Measurements from ENCODE around the gene SEMA3A. TPM values are rescaled to one million over a fixed set of nuclear protein-coding genes. Genes with fewer than 3 reads are reported as not detected.

The SEMA3A gene
- total RNA-seq, 1 donor from 2014 or later: 0.75 TPM

DNA sequence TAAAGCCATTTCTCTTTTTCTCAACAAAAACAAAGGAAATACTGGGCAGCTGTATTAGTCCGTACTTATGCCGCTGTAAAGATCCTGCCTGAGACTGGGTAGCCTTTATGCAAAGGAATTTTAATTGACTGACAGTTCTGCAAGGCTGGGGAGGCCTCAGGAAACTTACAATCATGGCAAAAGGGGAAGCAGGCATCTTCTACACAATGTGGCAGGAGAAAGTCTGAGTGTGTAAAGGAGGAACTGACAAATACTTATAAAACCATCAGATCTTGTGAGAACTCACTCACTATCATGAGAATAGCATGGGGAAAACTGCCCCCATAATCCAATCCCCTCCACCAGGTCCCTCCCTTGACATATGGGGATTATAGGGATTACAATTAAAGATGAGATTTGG lies 264.3 kb downstream of the SEMA3A start:
- DNase-seq (ENCODE audit: low spot score in 2 of 2): no peak
- Histone ChIP-seq H3K27ac (no peak overlapping the region), H3K4me3 (no peak overlapping the region), H3K36me3 (no peaks in the 10 kb centered on the region), H3K4me1 (no peaks in the 10 kb centered on the region), H3K9me3 (no peaks in the 10 kb centered on the region), H3K27me3 (no peaks in the 10 kb centered on the region)
- intact Hi-C loops (cut with DNase I): no loop called here
- TF ChIP-seq, protein P1, sequence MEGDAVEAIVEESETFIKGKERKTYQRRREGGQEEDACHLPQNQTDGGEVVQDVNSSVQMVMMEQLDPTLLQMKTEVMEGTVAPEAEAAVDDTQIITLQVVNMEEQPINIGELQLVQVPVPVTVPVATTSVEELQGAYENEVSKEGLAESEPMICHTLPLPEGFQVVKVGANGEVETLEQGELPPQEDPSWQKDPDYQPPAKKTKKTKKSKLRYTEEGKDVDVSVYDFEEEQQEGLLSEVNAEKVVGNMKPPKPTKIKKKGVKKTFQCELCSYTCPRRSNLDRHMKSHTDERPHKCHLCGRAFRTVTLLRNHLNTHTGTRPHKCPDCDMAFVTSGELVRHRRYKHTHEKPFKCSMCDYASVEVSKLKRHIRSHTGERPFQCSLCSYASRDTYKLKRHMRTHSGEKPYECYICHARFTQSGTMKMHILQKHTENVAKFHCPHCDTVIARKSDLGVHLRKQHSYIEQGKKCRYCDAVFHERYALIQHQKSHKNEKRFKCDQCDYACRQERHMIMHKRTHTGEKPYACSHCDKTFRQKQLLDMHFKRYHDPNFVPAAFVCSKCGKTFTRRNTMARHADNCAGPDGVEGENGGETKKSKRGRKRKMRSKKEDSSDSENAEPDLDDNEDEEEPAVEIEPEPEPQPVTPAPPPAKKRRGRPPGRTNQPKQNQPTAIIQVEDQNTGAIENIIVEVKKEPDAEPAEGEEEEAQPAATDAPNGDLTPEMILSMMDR (IDR thresholded peaks at IDR 0.05): no peak

DNA sequence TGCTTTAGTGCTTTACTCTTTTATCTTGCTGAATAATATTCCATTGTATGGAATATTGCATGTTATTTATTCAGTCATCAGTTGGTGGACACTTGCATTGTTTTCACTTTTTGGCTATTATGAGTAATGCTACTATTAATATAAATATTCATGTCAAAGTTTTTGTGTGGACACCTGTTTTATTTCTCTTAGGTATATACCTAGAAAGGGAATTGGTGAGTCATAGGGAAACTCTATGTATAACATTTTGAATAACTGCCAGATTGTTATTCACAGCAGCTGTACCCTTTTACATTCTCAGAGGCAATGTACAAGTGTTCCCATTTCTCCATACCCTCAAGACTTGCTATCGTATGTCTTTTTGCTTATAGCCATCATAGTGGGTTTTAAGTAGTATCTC lies 268.7 kb downstream of the SEMA3A start:
- DNase-seq (ENCODE audit: low spot score in 2 of 2): no peak
- H3K4me1 ChIP-seq: no peaks in the 10 kb centered on the region
- H3K27me3 ChIP-seq: no peaks in the 10 kb centered on the region
- intact Hi-C loops (cut with DNase I): no loop called here
- H3K4me3 ChIP-seq: no peak overlapping the region
- TF ChIP-seq, protein P1 (IDR thresholded peaks at IDR 0.05): no peak
- no peaks in the 10 kb centered on the region for H3K36me3 ChIP-seq
- H3K27ac ChIP-seq: no peak overlapping the region
- no peaks in the 10 kb centered on the region for H3K9me3 ChIP-seq

DNA sequence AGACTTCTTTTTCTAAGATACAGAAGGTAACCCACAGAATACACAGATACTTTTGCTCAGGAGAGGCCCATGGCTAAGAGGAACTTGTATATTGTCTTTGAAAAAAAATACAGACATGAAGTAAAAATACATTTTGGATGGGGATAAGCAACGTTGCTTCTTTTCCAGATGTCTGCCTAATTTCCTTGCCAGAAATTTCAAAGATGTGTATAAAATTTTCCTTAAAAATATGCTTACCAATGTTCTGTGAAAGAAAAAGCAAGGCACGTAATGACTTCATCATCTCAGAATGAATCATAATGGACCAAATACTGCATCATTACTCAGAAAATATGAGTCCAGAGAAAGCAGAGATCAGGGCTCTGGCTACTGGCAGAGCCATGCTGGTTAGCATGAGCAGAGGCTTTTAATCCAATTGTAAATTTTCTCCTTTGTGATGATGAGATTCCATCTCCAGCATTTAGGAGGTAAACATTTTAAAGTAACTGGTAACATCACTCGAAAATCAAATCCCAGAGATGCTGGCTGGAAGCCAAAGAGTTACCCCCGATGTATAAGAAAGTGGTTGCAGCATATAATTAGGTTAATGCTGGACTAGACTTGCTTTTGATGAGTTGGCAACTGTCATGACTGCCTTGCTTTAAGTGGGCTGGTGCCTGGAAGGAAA lies 272.5 kb downstream of the SEMA3A start:
- H3K27me3 ChIP-seq: no peaks in the 10 kb centered on the region
- no peaks in the 10 kb centered on the region for H3K4me1 ChIP-seq
- no peak overlapping the region for H3K27ac ChIP-seq
- H3K9me3 ChIP-seq: no peaks in the 10 kb centered on the region
- intact Hi-C loops (cut with DNase I): no loop called here
- H3K4me3 ChIP-seq: no peak overlapping the region
- TF ChIP-seq, protein P1 (IDR thresholded peaks at IDR 0.05): no peak
- DNase-seq (ENCODE audit: low spot score in 2 of 2): no peak
- no peaks in the 10 kb centered on the region for H3K36me3 ChIP-seq

DNA sequence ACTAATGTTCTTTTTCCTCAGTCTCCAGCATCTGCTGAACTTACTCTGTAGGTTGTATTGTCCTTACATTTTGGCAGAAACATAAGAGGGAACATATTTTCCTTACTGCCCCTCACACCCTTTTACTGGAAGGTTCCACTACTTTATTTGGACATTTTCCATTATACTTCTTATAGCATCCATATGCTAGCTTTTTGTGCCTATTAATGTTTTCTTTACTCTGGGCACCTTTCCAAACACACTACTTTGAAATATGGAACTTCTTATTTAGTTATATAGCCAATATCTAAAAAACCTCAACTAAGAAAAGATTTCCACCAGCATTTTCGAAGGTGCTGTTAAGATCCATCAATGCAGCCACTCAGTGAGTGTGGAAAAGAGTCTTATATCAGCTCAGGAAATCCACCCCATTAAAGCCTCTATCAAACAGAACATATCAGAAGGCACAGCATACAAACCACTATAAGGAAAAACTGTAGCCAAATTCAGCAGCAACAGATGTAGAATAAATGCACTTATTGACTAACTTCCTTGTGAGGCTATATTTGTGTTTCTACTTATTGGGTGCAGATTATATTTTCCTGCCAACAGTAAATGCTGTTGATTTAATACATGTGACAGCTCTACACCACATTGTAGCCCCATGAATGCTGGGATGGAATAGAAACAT lies 273.2 kb downstream of the SEMA3A start:
- Histone ChIP-seq H3K27me3 (no peaks in the 10 kb centered on the region), H3K9me3 (no peaks in the 10 kb centered on the region), H3K36me3 (no peaks in the 10 kb centered on the region), H3K4me3 (no peak overlapping the region), H3K27ac (no peak overlapping the region), H3K4me1 (no peaks in the 10 kb centered on the region)
- intact Hi-C loops (cut with DNase I): no loop called here
- DNase-seq (ENCODE audit: low spot score in 2 of 2): no peak
- TF ChIP-seq, protein P1 (IDR thresholded peaks at IDR 0.05): no peak

DNA sequence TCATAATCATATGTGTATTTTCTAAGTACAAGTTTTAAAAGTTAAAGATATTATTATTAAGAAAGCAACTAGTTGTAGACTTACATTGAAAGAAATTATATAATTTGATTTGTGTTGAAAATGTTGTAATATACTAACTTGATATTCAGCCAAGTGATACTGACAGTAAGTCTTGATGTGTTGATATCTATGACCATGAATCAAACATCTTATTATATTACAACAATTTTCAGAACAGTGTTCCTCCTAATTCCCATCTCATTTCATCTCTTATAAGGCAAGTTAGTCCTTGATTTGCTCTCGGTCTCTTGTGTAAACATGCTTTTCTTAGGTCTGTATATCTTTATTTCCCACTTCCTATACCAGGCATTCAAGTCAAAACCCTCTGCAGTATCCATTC lies 276.4 kb downstream of the SEMA3A start:
- no peak for DNase-seq (ENCODE audit: low spot score in 2 of 2)
- Histone ChIP-seq H3K27ac (no peak overlapping the region), H3K4me3 (no peak overlapping the region), H3K36me3 (no peaks in the 10 kb centered on the region), H3K4me1 (no peaks in the 10 kb centered on the region), H3K9me3 (no peaks in the 10 kb centered on the region), H3K27me3 (no peaks in the 10 kb centered on the region)
- intact Hi-C loops (cut with DNase I): no loop called here
- TF ChIP-seq, protein P1 (IDR thresholded peaks at IDR 0.05): no peak

Data from ascending aorta (tissue), 2 donors.